Measurements from ENCODE around the gene TMTC3.
"Not testable (repeated sequence)": the region's sequence is repeated elsewhere in the genome, so short reads cannot be mapped to it uniquely, and the experiment has no call there.

Gene TMTC3

GRCh38 chr12:88167384-88167783 is 25.3 kb downstream of the TMTC3 start:
- DNase-seq, result no peak

GRCh38 chr12:88172844-88173407 is 30.8 kb downstream of the TMTC3 start:
- no peak for DNase-seq

GRCh38 chr12:88175544-88175943 is 33.4 kb downstream of the TMTC3 start:
- no peak for DNase-seq

- no peak for DNase-seq
Measured at GRCh38 chr12:88179436-88180014, 37.4 kb downstream of the TMTC3 start.

- no peak for DNase-seq
Measured at GRCh38 chr12:88181881-88182280, 39.8 kb downstream of the TMTC3 start.

- no peak for DNase-seq
Measured at GRCh38 chr12:88182416-88182815, 40.3 kb downstream of the TMTC3 start.

- no peak for DNase-seq
Measured at GRCh38 chr12:88184196-88184595, 42.1 kb downstream of the TMTC3 start.

GRCh38 chr12:88185279-88185678 is 43.2 kb downstream of the TMTC3 start:
- DNase-seq, result no peak

- DNase-seq, result no peak
Measured at GRCh38 chr12:88185988-88186387, 43.9 kb downstream of the TMTC3 start.

- DNase-seq, result no peak
Measured at GRCh38 chr12:88187571-88187970, 45.5 kb downstream of the TMTC3 start.

- DNase-seq, result no peak
Measured at GRCh38 chr12:88188180-88188579, 46.1 kb downstream of the TMTC3 start.

- DNase-seq, result no peak
Measured at GRCh38 chr12:88192426-88192825, 50.3 kb downstream of the TMTC3 start.

- no peak for DNase-seq
Measured at GRCh38 chr12:88194868-88195267, 52.8 kb downstream of the TMTC3 start.

- DNase-seq, result no peak
Measured at GRCh38 chr12:88200029-88200428, 57.9 kb downstream of the TMTC3 start.

- no peak for DNase-seq
Measured at GRCh38 chr12:88202500-88202899, 60.4 kb downstream of the TMTC3 start.

- DNase-seq, result no peak
Measured at GRCh38 chr12:88206601-88207000, 64.5 kb downstream of the TMTC3 start.

- no peak for DNase-seq
Measured at GRCh38 chr12:88207921-88208620, 66.0 kb downstream of the TMTC3 start.

- no peak for DNase-seq
Measured at GRCh38 chr12:88208661-88209060, 66.6 kb downstream of the TMTC3 start.

GRCh38 chr12:88210311-88210710 is 68.2 kb downstream of the TMTC3 start:
- DNase-seq, result not testable (repeated sequence)

GRCh38 chr12:88218293-88218692 is 76.2 kb downstream of the TMTC3 start:
- DNase-seq, result no peak

GRCh38 chr12:88219861-88220260 is 77.8 kb downstream of the TMTC3 start:
- no peak for DNase-seq

- DNase-seq, result no peak
Measured at GRCh38 chr12:88223519-88223918, 81.4 kb downstream of the TMTC3 start.

- no peak for DNase-seq
Measured at GRCh38 chr12:88225776-88226175, 83.7 kb downstream of the TMTC3 start.

GRCh38 chr12:88227263-88227662 is 85.2 kb downstream of the TMTC3 start:
- DNase-seq, result no peak

- no peak for DNase-seq
Measured at GRCh38 chr12:88227871-88228270, 85.8 kb downstream of the TMTC3 start.

All from activated CD4-positive, CD25-positive, alpha-beta regulatory T cell treated with anti-CD3 and anti-CD28 coated beads, Interleukin-2, amount 50 U/mL, for 72 hours (primary cell).